HT1080 (cell line): ENCODE results near the gene NTF4. TPM values are rescaled to one million over a fixed set of nuclear protein-coding genes. Genes with fewer than 3 reads are reported as not detected.

Source experiments
- DNase-seq: peaks from one replicate; pipeline ENCODE4 v3.0.0-alpha.2; 2015; ENCODE audit warnings: low read depth
- polyA plus RNA-seq, 2 experiments: library from polyadenylated mRNA; depleted of rRNA; stranded (reverse); fragments of >200 nt; gene quantifications; 2 replicates each; pipeline ENCODE4 v1.2.3, GENCODE V29; 2015
- total RNA-seq: library from RNA; depleted of rRNA; stranded (reverse); fragments of >200 nt; shearing (Covaris generic); gene quantifications from 2 replicates; pipeline ENCODE4 v1.2.3, GENCODE V29; 2014; rRNA removed

The NTF4 gene, protein sequence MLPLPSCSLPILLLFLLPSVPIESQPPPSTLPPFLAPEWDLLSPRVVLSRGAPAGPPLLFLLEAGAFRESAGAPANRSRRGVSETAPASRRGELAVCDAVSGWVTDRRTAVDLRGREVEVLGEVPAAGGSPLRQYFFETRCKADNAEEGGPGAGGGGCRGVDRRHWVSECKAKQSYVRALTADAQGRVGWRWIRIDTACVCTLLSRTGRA
- not detected in 2 replicates for total RNA-seq
- polyA plus RNA-seq (2015; cell fraction: cytosol; rRNA removed), result not detected in 2 replicates
- not detected in 2 replicates for polyA plus RNA-seq (2015; cell fraction: nucleus; rRNA removed)

GRCh38 chr19:49064768-49065611, at the start of gene NTF4:
Gene NTF4 (minus strand): TSS chr19:49064818. CDS start chr19:49061997, 2,821 bp downstream.
- DNase-seq, result no peak

- peak; percentile 70 for DNase-seq
Observed at GRCh38 chr19:49113762-49114629, 49.4 kb upstream of the NTF4 start, which contains the start of gene LIN7B. Gene LIN7B (plus strand): TSS chr19:49114370. CDS start chr19:49114405, 35 bp downstream.

GRCh38 chr19:49111218-49111998, 46.8 kb upstream of the NTF4 start:
- DNase-seq, result no peak

GRCh38 chr19:49110567-49110966, 45.9 kb upstream of the NTF4 start:
- no peak for DNase-seq

DNA sequence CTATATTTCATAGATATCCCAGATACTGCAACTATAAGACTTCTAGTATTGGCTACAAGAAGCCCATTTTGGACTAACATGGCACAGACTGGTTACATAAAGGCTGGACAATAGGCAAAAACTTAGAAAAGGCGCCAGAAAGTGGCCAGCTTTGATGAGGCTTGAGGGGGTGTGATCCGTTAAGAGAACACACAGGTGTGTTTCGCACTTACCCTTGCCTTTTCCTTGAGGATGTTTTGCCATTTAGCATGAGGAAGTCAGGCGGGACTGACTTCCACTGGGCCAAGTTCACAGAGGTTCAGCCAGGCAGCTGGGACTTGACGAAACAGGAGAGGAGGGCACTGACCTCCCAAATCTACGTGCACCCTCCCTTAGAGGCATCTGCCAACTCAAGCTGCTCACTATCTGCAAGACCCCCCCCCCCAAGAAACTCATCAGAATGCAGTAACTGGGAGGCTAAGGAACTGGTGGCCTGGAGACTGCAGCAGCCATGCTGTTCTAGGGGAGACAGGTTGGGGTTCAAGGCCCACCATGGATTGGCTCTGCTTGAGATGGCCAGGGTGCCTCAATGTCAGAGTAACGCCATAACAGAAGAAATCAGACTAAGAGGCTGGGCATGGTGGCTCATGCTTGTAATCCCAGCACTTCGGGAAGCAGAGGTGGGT, 45.1 kb upstream of the NTF4 start:
- DNase-seq, result no peak

DNA sequence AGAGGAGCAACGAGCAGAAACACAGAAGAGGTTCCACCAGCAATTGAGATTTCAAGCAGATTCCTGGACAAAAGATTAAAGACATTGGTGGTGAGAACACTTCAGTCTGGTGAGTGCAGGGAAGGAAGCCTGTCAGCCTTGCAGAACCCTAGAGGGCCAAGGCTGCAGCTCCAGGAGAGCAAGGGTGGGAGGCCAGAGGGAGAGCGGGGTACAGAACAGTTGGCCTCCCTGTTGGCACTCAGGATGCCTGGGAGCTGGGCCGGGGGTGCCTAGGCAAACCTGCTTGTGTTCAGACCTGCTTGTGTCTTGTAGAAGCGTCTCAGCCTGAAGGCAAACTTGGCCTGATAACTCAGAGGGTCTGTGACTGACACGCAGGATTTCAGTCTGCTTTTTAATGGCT, 44.4 kb upstream of the NTF4 start:
- no peak for DNase-seq

DNA sequence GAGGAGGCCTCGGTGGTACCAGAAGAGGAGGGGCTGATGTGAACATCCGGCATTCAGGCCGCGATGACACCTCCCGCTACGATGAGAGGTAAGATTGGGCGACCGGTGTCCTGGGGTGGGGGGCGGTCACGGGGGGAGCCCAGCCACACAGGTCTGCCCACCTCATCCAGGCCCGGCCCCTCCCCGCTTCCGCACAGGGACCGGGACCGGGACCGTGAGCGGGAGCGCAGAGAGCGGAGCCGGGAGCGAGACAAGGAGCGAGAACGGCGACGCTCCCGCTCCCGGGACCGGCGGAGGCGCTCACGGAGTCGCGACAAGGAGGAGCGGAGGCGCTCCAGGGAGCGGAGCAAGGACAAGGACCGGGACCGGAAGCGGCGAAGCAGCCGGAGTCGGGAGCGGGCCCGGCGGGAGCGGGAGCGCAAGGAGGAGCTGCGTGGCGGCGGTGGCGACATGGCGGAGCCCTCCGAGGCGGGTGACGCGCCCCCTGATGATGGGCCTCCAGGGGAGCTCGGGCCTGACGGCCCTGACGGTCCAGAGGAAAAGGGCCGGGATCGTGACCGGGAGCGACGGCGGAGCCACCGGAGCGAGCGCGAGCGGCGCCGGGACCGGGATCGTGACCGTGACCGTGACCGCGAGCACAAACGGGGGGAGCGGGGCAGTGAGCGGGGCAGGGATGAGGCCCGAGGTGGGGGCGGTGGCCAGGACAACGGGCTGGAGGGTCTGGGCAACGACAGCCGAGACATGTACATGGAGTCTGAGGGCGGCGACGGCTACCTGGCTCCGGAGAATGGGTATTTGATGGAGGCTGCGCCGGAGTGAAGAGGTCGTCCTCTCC, 43.2 kb upstream of the NTF4 start:
- DNase-seq, result no peak

DNA sequence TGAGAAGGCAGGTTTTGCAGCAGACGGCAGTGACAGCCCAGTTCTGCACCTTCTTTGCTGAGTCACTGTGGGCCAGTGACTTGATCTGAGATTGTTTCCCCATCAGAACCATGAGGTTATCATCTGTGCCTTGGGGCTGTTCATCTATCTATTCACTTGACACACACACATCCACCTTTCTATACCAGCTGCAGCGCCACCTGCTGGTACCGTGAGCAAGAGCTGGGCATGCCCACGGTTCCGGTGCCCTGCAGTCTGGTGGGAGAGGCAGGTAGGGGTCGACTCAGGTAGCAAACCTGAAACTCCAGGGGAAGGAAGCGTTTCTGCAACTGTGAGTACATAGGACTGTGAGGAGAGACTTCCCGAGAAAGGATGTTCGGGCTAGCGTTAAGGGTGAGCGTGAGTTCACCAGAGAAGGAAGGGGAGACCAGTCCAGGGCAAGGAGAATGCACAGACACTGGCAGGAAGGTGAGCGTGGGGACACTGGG, 42.1 kb upstream of the NTF4 start:
- peak; percentile 39 for DNase-seq

- DNase-seq, result no peak
Observed at GRCh38 chr19:49104229-49104864, 39.7 kb upstream of the NTF4 start.

DNA sequence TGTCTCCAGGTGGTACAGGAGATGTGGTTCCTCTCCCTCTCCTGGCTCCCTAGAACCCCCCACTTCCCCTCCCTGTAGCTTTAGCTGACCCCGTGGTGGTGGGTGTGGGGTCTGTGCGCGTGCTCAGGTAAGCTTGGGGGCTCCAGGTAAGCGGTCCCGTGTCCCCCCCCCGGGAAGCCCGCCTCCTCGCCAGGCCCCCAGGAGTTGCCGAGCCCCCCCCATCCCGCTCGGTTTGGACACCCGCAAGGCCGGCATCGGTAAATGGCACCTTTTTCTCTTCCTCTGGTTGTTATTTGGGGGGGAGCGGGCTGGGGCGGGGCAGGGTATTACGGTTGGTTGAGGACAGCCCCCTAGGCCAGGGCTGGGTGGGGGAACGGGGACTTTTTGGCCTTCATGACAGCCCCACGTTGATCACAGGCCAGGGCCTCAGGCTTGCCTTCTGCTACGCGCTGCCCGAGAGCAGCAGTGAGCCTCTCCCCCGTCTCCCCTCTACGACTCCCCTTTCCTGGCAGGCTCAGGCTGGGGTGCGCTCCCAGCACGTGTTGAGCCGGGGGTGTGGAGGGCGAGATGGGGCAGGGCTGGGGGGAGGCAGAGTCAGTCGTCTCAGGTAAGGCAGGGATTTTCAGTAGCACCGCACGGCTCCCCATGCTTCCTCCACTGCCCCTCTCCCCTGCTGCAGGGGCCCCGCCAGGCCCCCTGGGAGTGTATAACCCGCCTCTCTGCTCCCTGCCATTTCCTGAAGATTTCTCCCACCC, 38.9 kb upstream of the NTF4 start:
- no peak for DNase-seq

GRCh38 chr19:49102303-49102702, 37.7 kb upstream of the NTF4 start:
- no peak for DNase-seq

- no peak for DNase-seq
Observed at GRCh38 chr19:49101160-49101559, 36.5 kb upstream of the NTF4 start.

DNA sequence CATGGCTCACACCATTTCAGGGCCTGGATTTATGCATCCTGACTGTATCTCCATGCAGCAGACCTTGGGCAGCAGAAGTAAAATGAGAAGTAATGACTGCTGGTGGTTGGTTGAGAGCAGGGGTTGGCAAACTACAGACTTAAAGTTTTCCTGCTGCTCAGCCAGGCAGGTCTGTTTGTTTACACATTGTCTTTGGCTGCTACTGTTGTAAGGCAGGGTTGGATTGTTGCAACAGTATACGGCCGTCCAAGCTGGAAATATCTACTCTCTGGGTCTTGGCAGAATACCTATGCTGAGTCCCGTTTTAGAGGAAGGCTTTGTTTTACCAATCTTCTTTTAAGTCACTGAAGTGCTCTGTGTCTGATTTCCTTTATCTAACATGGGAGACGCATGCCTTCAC, 34.2 kb upstream of the NTF4 start:
- DNase-seq, result no peak

GRCh38 chr19:49097453-49098288, 33.1 kb upstream of the NTF4 start:
- DNase-seq, result peak; percentile 76

DNA sequence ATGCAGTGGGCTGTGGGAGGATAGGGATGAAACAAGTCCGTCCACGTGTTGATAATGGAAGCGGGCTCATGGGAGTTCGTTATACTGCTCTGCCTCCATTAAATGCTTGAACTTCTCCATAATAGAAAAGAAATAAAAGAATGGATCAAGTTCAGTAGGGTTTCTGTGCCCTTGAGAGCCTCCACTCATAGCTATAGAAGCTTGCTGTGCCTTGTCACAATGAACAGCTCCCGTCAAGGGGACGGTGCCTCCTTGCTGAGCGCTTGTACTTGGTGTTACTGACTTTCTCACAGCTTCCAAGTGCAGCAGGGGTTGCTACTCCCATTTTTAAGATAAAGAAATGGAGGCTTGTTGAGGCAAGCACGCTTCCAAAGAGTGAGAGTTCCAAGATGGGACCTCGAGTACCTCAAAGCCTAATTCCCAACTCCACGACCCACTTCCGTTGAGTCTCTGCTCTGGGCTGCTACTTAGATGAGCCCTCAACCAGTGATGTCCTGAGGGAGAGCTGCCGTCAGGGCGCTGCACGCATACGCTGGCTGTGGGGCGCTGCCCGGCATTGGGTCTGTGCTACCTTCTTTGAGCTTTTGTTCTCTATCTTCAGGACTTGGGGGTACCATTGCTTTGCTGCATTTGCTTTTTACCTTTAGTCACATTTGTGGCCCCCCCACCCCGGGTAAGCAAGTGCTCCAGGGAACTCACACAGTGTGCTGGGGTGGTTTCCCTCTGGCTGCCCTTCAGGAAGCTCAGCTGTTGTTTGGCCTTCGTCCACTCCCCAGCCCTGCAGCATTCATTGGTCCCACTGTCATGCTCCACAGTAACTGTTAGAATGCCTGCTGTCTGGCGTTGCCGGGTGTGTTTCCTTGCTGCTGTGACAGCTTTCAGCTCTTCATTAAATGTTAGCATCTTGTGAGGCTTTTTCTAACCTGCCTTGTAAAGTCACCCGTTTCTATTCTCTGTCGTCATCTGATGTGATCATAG, 30.2 kb upstream of the NTF4 start:
- no peak for DNase-seq

GRCh38 chr19:49092686-49093085, 28.1 kb upstream of the NTF4 start:
- DNase-seq, result no peak
